Upper lobe of left lung (tissue), 4 donors: Measurements from ENCODE around the gene CDH13.

Experiments
- POLR2AphosphoS5 ChIP-seq, 2 donors: sonication (generic); formaldehyde crosslinking; IDR thresholded peaks; one replicate each; pipeline ENCODE4 v1.5.1; 2017; ENCODE audit warnings: antibody characterized with exemption in 2 of 2
- TF ChIP-seq, protein P1 (sequence below), 6 experiments: fragments of 450-650 bp in 4 of 6; fragments of 200-600 bp in 2 of 6; sonication (generic) in 2 of 6; IDR thresholded peaks; one replicate each; pipeline ENCODE4 v1.5.1; 2016 to 2019; ENCODE audit warnings: antibody characterized with exemption in 6 of 6

DNA sequence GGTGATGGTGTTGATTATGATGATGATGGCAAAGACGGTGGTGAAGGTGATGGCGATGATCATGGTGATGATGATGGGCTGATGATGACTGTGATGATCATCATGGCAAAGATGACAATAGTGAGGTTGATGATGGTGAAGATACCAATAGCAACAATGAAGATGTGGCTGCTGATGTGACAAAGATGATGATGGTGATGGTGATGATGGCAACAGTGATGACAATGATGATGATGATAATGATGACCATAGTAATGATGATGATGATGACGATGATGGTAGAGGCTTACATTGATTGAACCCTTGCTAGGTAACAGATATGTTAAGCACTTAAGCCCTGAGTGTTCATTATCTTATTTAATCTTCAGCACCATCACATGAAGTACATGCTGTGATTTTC lies 817.2 kb downstream of the CDH13 start:
- no peak for TF ChIP-seq POLR2AphosphoS5 (IDR thresholded peaks at IDR 0.05)
- TF ChIP-seq, protein P1, sequence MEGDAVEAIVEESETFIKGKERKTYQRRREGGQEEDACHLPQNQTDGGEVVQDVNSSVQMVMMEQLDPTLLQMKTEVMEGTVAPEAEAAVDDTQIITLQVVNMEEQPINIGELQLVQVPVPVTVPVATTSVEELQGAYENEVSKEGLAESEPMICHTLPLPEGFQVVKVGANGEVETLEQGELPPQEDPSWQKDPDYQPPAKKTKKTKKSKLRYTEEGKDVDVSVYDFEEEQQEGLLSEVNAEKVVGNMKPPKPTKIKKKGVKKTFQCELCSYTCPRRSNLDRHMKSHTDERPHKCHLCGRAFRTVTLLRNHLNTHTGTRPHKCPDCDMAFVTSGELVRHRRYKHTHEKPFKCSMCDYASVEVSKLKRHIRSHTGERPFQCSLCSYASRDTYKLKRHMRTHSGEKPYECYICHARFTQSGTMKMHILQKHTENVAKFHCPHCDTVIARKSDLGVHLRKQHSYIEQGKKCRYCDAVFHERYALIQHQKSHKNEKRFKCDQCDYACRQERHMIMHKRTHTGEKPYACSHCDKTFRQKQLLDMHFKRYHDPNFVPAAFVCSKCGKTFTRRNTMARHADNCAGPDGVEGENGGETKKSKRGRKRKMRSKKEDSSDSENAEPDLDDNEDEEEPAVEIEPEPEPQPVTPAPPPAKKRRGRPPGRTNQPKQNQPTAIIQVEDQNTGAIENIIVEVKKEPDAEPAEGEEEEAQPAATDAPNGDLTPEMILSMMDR (IDR thresholded peaks at IDR 0.05) = no peak
